OCI-LY1 (cell line): Measurements from ENCODE around the gene ABCA8.
"Not testable (repeated sequence)": the region's sequence is repeated elsewhere in the genome, so short reads cannot be mapped to it uniquely, and the experiment has no call there.

Source experiments
- H2AFZ ChIP-seq: fragments of 200-600 bp; sonication (generic), shearing (Covaris generic); 2 replicates; pipeline ENCODE4 v1.6.0; 2014; ENCODE audit warnings: antibody characterized with exemption, mild to moderate bottlenecking, low read length
- H3F3A ChIP-seq: fragments of 200-600 bp; sonication (generic), shearing (Covaris generic); 2 replicates; pipeline ENCODE4 v1.6.0; 2014; ENCODE audit warnings: mild to moderate bottlenecking, antibody characterized with exemption, low read length, moderate library complexity; ENCODE audit not compliant: insufficient read depth
- H3K27ac ChIP-seq: fragments of 200-600 bp; sonication (generic); 2 replicates; pipeline ENCODE4 v1.5.1; 2014; ENCODE audit warnings: low read length, mixed run types, mild to moderate bottlenecking, low read depth; ENCODE audit not compliant: poor library complexity, severe bottlenecking
- H3K27me3 ChIP-seq: fragments of 200-600 bp; sonication (generic); 2 replicates; pipeline ENCODE4 v1.6.0; 2014; ENCODE audit warnings: antibody characterized with exemption, mild to moderate bottlenecking, low read length, moderate library complexity; ENCODE audit not compliant: insufficient read depth
- H3K36me3 ChIP-seq: fragments of 200-600 bp; sonication (generic); 2 replicates; pipeline ENCODE4 v1.6.1; 2014; ENCODE audit warnings: mild to moderate bottlenecking, antibody characterized with exemption, low read length, moderate library complexity, mixed read lengths; ENCODE audit not compliant: insufficient read depth
- H3K4me1 ChIP-seq: fragments of 200-600 bp; sonication (generic); 2 replicates; pipeline ENCODE4 v1.5.1; 2014; ENCODE audit warnings: mild to moderate bottlenecking, low read length, moderate library complexity; ENCODE audit not compliant: insufficient read depth, severe bottlenecking
- H3K4me2 ChIP-seq: fragments of 200-600 bp; sonication (generic), shearing (Covaris generic); 2 replicates; pipeline ENCODE4 v1.6.1; 2014; ENCODE audit warnings: low read length
- H3K4me3 ChIP-seq: fragments of 200-600 bp; sonication (generic); 2 replicates; pipeline ENCODE4 v1.5.1; 2014; ENCODE audit warnings: low read length, low read depth, mild to moderate bottlenecking, mixed read lengths; ENCODE audit not compliant: poor library complexity, severe bottlenecking
- H3K79me2 ChIP-seq: fragments of 200-600 bp; shearing (Covaris generic); 2 replicates; pipeline ENCODE4 v1.6.1; 2016; ENCODE audit warnings: mixed run types, low read length, mixed read lengths; ENCODE audit not compliant: insufficient read depth
- H3K9ac ChIP-seq: fragments of 200-600 bp; sonication (generic), shearing (Covaris generic); 2 replicates; pipeline ENCODE4 v1.6.1; 2014; ENCODE audit warnings: mild to moderate bottlenecking, low read length, mixed read lengths
- H3K9me2 ChIP-seq: fragments of 200-600 bp; sonication (generic), shearing (Covaris generic); 2 replicates; pipeline ENCODE4 v1.6.1; 2014; ENCODE audit warnings: low read depth, mild to moderate bottlenecking, low read length, mixed read lengths
- H3K9me3 ChIP-seq: fragments of 200-600 bp; shearing (Covaris generic); 2 replicates; pipeline ENCODE4 v1.6.1; 2014; ENCODE audit warnings: low read length, mixed read lengths
- H4K20me1 ChIP-seq: fragments of 200-600 bp; sonication (generic), shearing (Covaris generic); 2 replicates; pipeline ENCODE4 v1.6.0; 2016; ENCODE audit warnings: mild to moderate bottlenecking, low read length; ENCODE audit not compliant: insufficient read depth
- EZH2 ChIP-seq: fragments of 200-600 bp; sonication (generic), shearing (Covaris generic); IDR thresholded peaks from 2 replicates; pipeline ENCODE4 v1.8.0; 2017; ENCODE audit warnings: borderline replicate concordance, mixed run types, mild to moderate bottlenecking, antibody characterized with exemption, low read length, moderate library complexity, mixed read lengths
- TF ChIP-seq, protein P1 (sequence below): fragments of 200-600 bp; sonication (generic), shearing (Covaris generic); IDR thresholded peaks from 2 replicates; pipeline ENCODE4 v1.5.1; 2017; ENCODE audit warnings: mild to moderate bottlenecking, antibody characterized with exemption, low read length, moderate library complexity, mixed read lengths

Gene ABCA8

DNA sequence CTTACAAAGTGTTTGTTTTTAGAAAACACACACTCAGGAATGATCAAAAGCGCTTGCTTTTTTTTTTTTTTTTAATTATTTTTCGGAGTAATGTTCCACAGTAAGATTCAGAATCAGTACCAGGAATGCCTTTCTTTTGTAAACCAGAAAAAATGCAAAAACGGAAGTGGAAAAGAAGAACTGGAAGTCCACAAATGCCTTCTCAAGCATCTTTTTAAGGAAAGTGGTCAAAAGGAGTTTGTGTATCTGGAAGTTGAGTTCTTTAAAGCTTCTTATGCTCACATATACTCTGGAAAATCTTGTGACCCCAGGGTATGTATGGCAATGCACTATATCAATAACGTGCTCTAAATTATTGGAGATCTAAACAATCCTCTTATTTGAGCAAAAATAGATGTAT is 126.0 kb downstream of the ABCA8 start:
- Histone ChIP-seq H3K36me3 (no peaks in the 10 kb centered on the region), H2AFZ (no peak overlapping the region), H3K4me3 (no peak overlapping the region), H3K9me2 (no peaks in the 10 kb centered on the region), H3K4me1 (no peaks in the 10 kb centered on the region), H3K27ac (no peak overlapping the region), H3K9me3 (no peaks in the 10 kb centered on the region), H4K20me1 (no peaks in the 10 kb centered on the region), H3K4me2 (no peak overlapping the region), H3F3A (no peaks in the 10 kb centered on the region), H3K9ac (no peak overlapping the region), H3K27me3 (no peaks in the 10 kb centered on the region), H3K79me2 (no peaks in the 10 kb centered on the region)
- no peak for TF ChIP-seq EZH2
- TF ChIP-seq, protein P1, sequence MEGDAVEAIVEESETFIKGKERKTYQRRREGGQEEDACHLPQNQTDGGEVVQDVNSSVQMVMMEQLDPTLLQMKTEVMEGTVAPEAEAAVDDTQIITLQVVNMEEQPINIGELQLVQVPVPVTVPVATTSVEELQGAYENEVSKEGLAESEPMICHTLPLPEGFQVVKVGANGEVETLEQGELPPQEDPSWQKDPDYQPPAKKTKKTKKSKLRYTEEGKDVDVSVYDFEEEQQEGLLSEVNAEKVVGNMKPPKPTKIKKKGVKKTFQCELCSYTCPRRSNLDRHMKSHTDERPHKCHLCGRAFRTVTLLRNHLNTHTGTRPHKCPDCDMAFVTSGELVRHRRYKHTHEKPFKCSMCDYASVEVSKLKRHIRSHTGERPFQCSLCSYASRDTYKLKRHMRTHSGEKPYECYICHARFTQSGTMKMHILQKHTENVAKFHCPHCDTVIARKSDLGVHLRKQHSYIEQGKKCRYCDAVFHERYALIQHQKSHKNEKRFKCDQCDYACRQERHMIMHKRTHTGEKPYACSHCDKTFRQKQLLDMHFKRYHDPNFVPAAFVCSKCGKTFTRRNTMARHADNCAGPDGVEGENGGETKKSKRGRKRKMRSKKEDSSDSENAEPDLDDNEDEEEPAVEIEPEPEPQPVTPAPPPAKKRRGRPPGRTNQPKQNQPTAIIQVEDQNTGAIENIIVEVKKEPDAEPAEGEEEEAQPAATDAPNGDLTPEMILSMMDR = no peak

- H3K4me2 ChIP-seq = no peak overlapping the region
- no peaks in the 10 kb centered on the region for H3K4me1 ChIP-seq
- TF ChIP-seq, protein P1 = no peak
- TF ChIP-seq EZH2 = no peak
- H3K27ac ChIP-seq = no peak overlapping the region
- no peaks in the 10 kb centered on the region for H3F3A ChIP-seq
- no peaks in the 10 kb centered on the region for H4K20me1 ChIP-seq
- H2AFZ ChIP-seq = no peak overlapping the region
- H3K9ac ChIP-seq = no peak overlapping the region
- no peaks in the 10 kb centered on the region for H3K36me3 ChIP-seq
- H3K4me3 ChIP-seq = no peak overlapping the region
- H3K79me2 ChIP-seq = no peaks in the 10 kb centered on the region
- H3K9me3 ChIP-seq = no peaks in the 10 kb centered on the region
- no peaks in the 10 kb centered on the region for H3K9me2 ChIP-seq
- no peaks in the 10 kb centered on the region for H3K27me3 ChIP-seq
Observed at GRCh38 chr17:68824707-68825106, 130.5 kb downstream of the ABCA8 start.

DNA sequence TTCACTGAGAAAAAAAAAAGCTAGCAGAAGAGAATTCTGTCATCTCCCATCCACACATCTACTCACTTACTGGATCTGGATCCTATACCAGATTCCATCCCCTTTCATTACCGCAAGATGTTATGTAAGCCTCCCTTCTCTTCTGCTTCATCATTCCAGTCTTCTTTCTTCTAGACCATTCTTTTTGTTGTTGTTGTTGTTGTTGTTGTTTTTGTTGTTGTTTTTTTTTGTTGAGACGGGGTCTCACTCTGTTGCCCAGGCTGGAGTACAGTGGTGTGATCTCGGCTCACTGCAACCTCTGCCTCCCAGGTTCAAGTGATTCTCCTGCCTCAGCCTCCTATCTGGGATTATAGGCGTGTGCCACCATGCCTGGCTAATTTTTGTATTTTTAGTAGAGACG is 131.0 kb downstream of the ABCA8 start:
- not testable (repeated sequence) for H3K9me3 ChIP-seq, H3K4me3 ChIP-seq, H3K4me1 ChIP-seq, H3K9ac ChIP-seq, H4K20me1 ChIP-seq, H3K79me2 ChIP-seq, H2AFZ ChIP-seq, H3K27me3 ChIP-seq, H3K27ac ChIP-seq, H3K4me2 ChIP-seq, H3K9me2 ChIP-seq, H3F3A ChIP-seq, H3K36me3 ChIP-seq

DNA sequence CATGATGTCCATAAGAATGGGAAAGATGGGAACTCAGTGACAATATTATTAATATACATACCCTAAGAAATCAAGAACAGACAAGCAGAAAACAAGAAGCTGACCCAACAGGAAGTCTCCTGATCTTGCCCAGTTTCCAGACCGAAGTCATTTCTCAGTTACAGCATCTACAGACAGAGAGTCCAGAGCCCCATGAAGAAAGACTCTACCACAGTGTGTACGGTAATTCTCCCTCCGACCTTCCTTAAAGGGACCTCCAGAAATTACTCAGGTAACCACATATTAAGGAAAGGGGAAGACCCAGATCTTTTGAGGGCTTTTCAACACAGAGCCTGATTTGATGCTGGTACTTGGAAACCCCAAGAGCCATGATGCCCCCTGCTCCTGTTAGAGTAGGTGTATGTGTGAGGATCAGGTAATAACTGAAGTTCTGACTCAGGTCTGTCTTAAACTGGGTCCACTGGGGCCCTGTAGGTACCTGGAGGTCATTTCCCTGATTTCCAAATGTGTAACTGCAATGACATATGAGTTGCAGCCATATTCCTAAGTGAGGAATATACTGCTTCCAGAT is 132.4 kb downstream of the ABCA8 start:
- no peaks in the 10 kb centered on the region for H3K9me3 ChIP-seq
- no peak overlapping the region for H3K4me3 ChIP-seq
- H3K4me1 ChIP-seq = no peaks in the 10 kb centered on the region
- H3K9ac ChIP-seq = no peak overlapping the region
- H3K79me2 ChIP-seq = no peaks in the 10 kb centered on the region
- H2AFZ ChIP-seq = no peak overlapping the region
- H3K36me3 ChIP-seq = no peaks in the 10 kb centered on the region
- H3K27ac ChIP-seq = no peak overlapping the region
- no peak overlapping the region for H3K4me2 ChIP-seq
- H3K9me2 ChIP-seq = no peaks in the 10 kb centered on the region
- no peak for TF ChIP-seq EZH2
- TF ChIP-seq, protein P1 = no peak
- H3K27me3 ChIP-seq = no peaks in the 10 kb centered on the region
- H3F3A ChIP-seq = no peaks in the 10 kb centered on the region
- no peaks in the 10 kb centered on the region for H4K20me1 ChIP-seq
